Psoas muscle (tissue), 8 donors: ENCODE data around the gene CALML6. TPM values are rescaled to one million over a fixed set of nuclear protein-coding genes. Genes with fewer than 3 reads are reported as not detected.
A peak's percentile ranks its signal among the peaks of the same experiment; 100 is the strongest.

ENCODE experiments used
- ATAC-seq, 4 donors: fragments of 200-7000 bp; cut with Tn5 transposase; one replicate each; pipeline ENCODE4 v1.9.1; 2020; ENCODE audit warnings: moderate library complexity in 3 of 4, mild to moderate bottlenecking in 2 of 4
- DNase-seq, 2 donors: peaks; one replicate each; pipeline ENCODE4 v3.0.0-alpha.2; 2020
- H3K27ac ChIP-seq: fragments of 200-600 bp; one replicate; pipeline ENCODE4 v1.8.0; 2022
- H3K27me3 ChIP-seq, 3 donors: fragments of 200-600 bp in 1 of 3; one replicate each; pipeline versions ENCODE4 v1.6.1 to v1.8.0; 2013 to 2022; ENCODE audit warnings: low read length in 2 of 3, mild to moderate bottlenecking in 2 of 3, moderate library complexity in 1 of 3; ENCODE audit not compliant: insufficient read depth in 3 of 3
- H3K36me3 ChIP-seq, 2 donors: fragments of 200-600 bp in 1 of 2; one replicate each; pipeline versions ENCODE4 v1.6.1 to v1.8.0; 2013 to 2022; ENCODE audit warnings: low read depth in 1 of 2, mild to moderate bottlenecking in 1 of 2, moderate library complexity in 1 of 2; ENCODE audit not compliant: insufficient read depth in 1 of 2
- H3K4me1 ChIP-seq: fragments of 200-600 bp; one replicate; pipeline ENCODE4 v1.8.0; 2022
- H3K4me3 ChIP-seq: fragments of 200-600 bp; one replicate; pipeline ENCODE4 v1.8.0; 2022; ENCODE audit warnings: mild to moderate bottlenecking
- H3K9me3 ChIP-seq: fragments of 200-600 bp; one replicate; pipeline ENCODE4 v1.8.0; 2022
- WGBS, 3 donors: extraction: QIAGEN DNeasy Blood & Tissue Kit; methylation state at CpG; one replicate each; pipeline versions ENCODE4 v1.1.6 to v1.1.7; 2013; 5-methylcytosine and 5-hydroxymethylcytosine counted together
- intact Hi-C, 2 donors: fragments of 100-400 bp; cut with DNase I; formaldehyde crosslinking; loops; one replicate each; pipeline versions ENCODE4 v1.11.0 to v1.14.2; 2022
- polyA plus RNA-seq, 3 donors: library from polyadenylated mRNA; stranded (reverse); fragments of 200-250 nt; gene quantifications; one replicate each; pipeline ENCODE4 v1.2.3, GENCODE V29; 2013
- total RNA-seq, 4 donors: library from RNA; stranded (reverse); fragmentation: NEBNext Ultra II Directional in 2 of 4; extraction: Animal tissue kit (Norgen Biotek cat#: 25700) in 2 of 4; gene quantifications; one replicate each; pipeline versions ENCODE4 v1.2.1 to v1.2.4, GENCODE V29; 2021 to 2023
- TF ChIP-seq, protein P1 (sequence below): fragments of 200-600 bp; IDR thresholded peaks from one replicate; pipeline ENCODE4 v1.8.0; 2022; ENCODE audit warnings: antibody characterized with exemption
- donor health status: healthy with polysubstance abuse.
- donor health status: DM: no; HTN: no; CAD: no; lungs with moderate emphysema.
- donor health status: Bipolar disorder and iron deficiency.
- donor health status: healthy.
- donor health status: DM: yes; HTN: yes; CAD: no.
- donor health status: DM: no; HTN: no; CAD: no.
- donor health status: DM: no; HTN: no; CAD: no.
- donor health status: DM: yes; HTN: yes; CAD: no.

CALML6 gene
- total and polyA plus RNA-seq, 7 donors = 4.2 to 75.4 (median 25.6) TPM

- no peaks in the 10 kb centered on the region for H3K27me3 ChIP-seq
- WGBS, 3 donors = 74 to 84% (median 81%) methylated on average over 5 of the region's 5 CpGs
- H3K4me1 ChIP-seq = peaks cover 55% of the 10 kb centered on the region
- no peak for ATAC-seq
- DNase-seq = no peak
- intact Hi-C loops = no loop called here
- H3K27ac ChIP-seq = no peak overlapping the region
- TF ChIP-seq, protein P1, sequence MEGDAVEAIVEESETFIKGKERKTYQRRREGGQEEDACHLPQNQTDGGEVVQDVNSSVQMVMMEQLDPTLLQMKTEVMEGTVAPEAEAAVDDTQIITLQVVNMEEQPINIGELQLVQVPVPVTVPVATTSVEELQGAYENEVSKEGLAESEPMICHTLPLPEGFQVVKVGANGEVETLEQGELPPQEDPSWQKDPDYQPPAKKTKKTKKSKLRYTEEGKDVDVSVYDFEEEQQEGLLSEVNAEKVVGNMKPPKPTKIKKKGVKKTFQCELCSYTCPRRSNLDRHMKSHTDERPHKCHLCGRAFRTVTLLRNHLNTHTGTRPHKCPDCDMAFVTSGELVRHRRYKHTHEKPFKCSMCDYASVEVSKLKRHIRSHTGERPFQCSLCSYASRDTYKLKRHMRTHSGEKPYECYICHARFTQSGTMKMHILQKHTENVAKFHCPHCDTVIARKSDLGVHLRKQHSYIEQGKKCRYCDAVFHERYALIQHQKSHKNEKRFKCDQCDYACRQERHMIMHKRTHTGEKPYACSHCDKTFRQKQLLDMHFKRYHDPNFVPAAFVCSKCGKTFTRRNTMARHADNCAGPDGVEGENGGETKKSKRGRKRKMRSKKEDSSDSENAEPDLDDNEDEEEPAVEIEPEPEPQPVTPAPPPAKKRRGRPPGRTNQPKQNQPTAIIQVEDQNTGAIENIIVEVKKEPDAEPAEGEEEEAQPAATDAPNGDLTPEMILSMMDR = no peak
- H3K36me3 ChIP-seq = peaks cover 2 to 9% of the 10 kb centered on the region in 2 donors
- H3K9me3 ChIP-seq = no peaks in the 10 kb centered on the region
- H3K4me3 ChIP-seq = no peak overlapping the region
Observed at GRCh38 chr1:1877865-1878436, 37.1 kb upstream of the CALML6 start.

DNA sequence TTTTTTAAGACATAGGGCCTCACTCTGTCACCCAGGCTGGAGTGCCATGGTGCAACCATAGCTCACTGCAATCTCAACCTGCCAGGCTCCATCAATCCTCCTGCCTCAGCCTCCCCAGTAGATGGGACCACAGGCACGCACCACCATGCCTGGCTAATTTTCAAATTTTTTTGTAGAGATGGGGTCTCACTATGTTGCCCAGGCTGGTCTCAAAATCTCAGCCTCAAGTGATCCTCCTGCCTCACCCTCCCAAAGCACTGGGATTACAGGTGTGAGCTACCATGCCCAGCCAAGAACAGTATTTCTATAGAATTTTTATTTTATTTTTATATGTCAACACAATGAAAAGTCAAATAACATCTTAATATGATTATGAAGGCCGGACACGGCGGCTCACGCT is 35.1 kb upstream of the CALML6 start:
- Histone ChIP-seq H3K9me3 (no peaks in the 10 kb centered on the region), H3K27me3 (no peaks in the 10 kb centered on the region), H3K36me3 (peaks cover 2 to 9% of the 10 kb centered on the region in 2 donors), H3K4me3 (no peak overlapping the region), H3K27ac (no peak overlapping the region), H3K4me1 (peaks cover 55% of the 10 kb centered on the region)
- intact Hi-C loops = no loop called here
- 95 to 96% (median 95%) methylated on average over 5 of the region's 5 CpGs for WGBS, 3 donors
- ATAC-seq = no peak
- TF ChIP-seq, protein P1 = no peak
- DNase-seq = peak in 1 of 2 donors; percentile 8

- no peak for ATAC-seq
- Histone ChIP-seq H3K27ac (no peak overlapping the region), H3K36me3 (peaks cover 2 to 8% of the 10 kb centered on the region in 2 donors), H3K9me3 (no peaks in the 10 kb centered on the region), H3K4me3 (no peak overlapping the region), H3K27me3 (no peaks in the 10 kb centered on the region), H3K4me1 (peaks cover 56% of the 10 kb centered on the region)
- peak in 1 of 2 donors; percentile 6 for DNase-seq
- intact Hi-C loops = no loop called here
- TF ChIP-seq, protein P1 = no peak
- WGBS, 3 donors = 62 to 70% (median 63%) methylated on average over 13 of the region's 13 CpGs
Observed at GRCh38 chr1:1880617-1881312, 34.3 kb upstream of the CALML6 start.

DNA sequence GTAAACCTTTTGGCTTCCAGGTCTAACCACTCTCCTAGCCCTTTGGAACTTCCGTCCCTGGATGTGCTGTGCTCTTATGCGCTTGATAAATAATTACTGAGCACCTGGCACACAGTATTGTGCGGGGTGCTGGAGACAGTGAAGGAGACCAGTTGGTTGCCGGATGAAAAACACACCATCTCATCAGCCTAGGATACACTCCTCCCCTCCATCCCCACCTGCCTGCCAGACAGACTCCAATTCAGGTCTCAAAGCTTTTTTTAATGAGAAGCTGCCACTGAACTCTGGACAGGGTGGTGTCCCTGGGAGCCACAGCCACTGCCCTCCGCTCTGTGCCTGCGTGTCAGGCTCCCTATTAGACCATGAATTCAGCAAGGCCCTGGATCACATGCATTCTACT is 33.3 kb upstream of the CALML6 start:
- Histone ChIP-seq H3K9me3 (no peaks in the 10 kb centered on the region), H3K27ac (no peak overlapping the region), H3K4me3 (no peak overlapping the region), H3K4me1 (peaks cover 53% of the 10 kb centered on the region), H3K27me3 (no peaks in the 10 kb centered on the region), H3K36me3 (no peaks in the 10 kb centered on the region)
- peak in 1 of 2 donors; percentile 18 for DNase-seq
- intact Hi-C loops = no loop called here
- TF ChIP-seq, protein P1 = no peak
- WGBS, 3 donors = 71 to 81% (median 76%) methylated on average over 6 of the region's 6 CpGs
- peak in 1 of 4 donors; percentile 13 for ATAC-seq
